Kidney epithelial cell (primary cell): ENCODE measurements around the gene PBRM1. TPM values are rescaled to one million over a fixed set of nuclear protein-coding genes. Genes with fewer than 3 reads are reported as not detected.

Experiments
- DNase-seq: peaks from one replicate; pipeline ENCODE4 v3.0.0-alpha.2; 2010; ENCODE audit warnings: low read depth
- H3K27me3 ChIP-seq: 2 replicates; pipeline ENCODE4 v1.6.0; 2011; ENCODE audit warnings: low read length; ENCODE audit not compliant: control insufficient read depth, insufficient read depth
- H3K36me3 ChIP-seq: 2 replicates; pipeline ENCODE4 v1.5.1; 2011; ENCODE audit warnings: low read length; ENCODE audit not compliant: control insufficient read depth, insufficient read depth
- H3K4me3 ChIP-seq: 2 replicates; pipeline ENCODE4 v1.5.1; 2011; ENCODE audit warnings: low read depth, mild to moderate bottlenecking, control low read depth, low read length
- CTCF ChIP-seq: IDR thresholded peaks from 2 replicates; pipeline ENCODE4 v1.5.1; 2011; ENCODE audit warnings: mild to moderate bottlenecking, moderate library complexity, low read length, control low read depth, inconsistent platforms; ENCODE audit not compliant: insufficient read depth, poor library complexity, severe bottlenecking
- total RNA-seq: library from RNA; depleted of rRNA; stranded (reverse); fragments of >200 nt; gene quantifications from 2 replicates; pipeline ENCODE4 v1.2.3, GENCODE V29; 2015

Gene PBRM1
- total RNA-seq, 1 donor from 2014 or later = 89.5 TPM

DNA sequence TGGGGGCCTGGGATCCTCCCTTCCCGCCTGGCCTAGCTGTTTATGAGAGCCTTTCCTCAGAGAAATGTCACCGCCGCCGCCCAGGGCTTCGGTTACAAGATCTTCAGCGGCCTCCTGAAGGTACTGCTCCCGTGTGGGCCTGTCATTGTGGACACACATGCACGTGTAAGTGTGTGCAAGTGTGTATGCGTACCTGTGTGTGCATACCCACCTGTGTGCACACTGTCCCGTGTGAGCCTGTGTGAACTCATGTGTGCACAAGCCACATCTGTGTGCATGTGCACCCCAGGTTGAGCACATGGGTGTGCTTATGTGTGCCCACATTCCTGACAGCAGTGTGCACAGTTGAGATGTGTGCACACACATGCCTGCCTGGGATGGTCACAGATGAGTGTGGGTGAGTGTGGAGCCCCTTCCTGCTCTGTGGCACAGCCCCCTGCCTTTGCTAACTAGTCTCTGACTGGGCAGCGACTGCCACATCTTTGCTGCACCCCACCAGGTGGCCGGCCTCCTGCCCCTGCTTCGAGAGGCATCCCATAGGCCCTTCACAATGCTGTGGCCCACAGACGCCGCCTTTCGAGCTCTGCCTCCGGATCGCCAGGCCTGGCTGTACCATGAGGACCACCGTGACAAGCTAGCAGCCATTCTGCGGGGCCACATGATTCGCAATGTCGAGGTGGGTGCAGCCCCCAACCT lies 166.1 kb downstream of the PBRM1 start:
- Histone ChIP-seq H3K4me3 (no peak overlapping the region), H3K36me3 (peaks cover 3% of the 10 kb centered on the region), H3K27me3 (peaks cover 6% of the 10 kb centered on the region)
- TF ChIP-seq CTCF = no peak
- no peak for DNase-seq

GRCh38 chr3:52518723-52519444 lies 166.8 kb downstream of the PBRM1 start:
- TF ChIP-seq CTCF = no peak
- Histone ChIP-seq H3K36me3 (no peaks in the 10 kb centered on the region), H3K27me3 (peaks cover 6% of the 10 kb centered on the region), H3K4me3 (no peak overlapping the region)
- no peak for DNase-seq

GRCh38 chr3:52517796-52518722 lies 167.7 kb downstream of the PBRM1 start:
- H3K36me3 ChIP-seq = no peaks in the 10 kb centered on the region

DNA sequence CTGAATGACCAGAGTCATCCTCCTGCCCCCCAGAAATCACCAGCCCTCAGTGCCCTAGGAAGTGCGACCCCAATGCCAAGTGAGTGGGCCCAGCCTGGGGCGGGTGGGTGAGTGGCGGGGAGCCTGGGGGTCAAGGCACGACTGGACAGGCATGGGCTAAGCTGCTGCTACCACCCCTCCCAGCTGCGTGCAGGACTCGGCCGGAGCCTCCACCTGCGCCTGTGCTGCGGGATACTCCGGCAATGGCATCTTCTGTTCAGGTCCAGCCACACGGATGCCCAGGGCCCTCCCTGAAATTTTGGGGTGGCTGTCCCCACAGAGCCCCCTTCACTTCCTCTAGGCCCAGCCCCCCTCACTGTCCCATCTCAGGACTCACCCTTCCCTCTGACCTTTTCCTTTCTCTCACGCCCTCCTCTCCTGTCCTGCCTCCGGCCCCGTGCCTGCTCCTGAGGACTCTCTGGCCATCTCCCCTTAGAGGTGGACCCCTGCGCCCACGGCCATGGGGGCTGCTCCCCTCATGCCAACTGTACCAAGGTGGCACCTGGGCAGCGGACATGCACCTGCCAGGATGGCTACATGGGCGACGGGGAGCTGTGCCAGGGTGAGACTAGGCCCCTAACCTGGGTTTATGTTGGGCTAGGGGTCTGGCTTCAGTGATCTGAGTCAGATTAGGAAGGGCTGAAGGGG lies 169.1 kb downstream of the PBRM1 start:
- no peaks in the 10 kb centered on the region for H3K36me3 ChIP-seq
- no peak overlapping the region for H3K4me3 ChIP-seq
- no peak for TF ChIP-seq CTCF
- no peak for DNase-seq
- peaks cover 15% of the 10 kb centered on the region for H3K27me3 ChIP-seq

More at GRCh38 chr3:52517796-52518722, 167.7 kb downstream of the PBRM1 start:
- H3K27me3 ChIP-seq = peaks cover 9% of the 10 kb centered on the region
- no peak for DNase-seq
- no peak for TF ChIP-seq CTCF
- H3K4me3 ChIP-seq = no peak overlapping the region

DNA sequence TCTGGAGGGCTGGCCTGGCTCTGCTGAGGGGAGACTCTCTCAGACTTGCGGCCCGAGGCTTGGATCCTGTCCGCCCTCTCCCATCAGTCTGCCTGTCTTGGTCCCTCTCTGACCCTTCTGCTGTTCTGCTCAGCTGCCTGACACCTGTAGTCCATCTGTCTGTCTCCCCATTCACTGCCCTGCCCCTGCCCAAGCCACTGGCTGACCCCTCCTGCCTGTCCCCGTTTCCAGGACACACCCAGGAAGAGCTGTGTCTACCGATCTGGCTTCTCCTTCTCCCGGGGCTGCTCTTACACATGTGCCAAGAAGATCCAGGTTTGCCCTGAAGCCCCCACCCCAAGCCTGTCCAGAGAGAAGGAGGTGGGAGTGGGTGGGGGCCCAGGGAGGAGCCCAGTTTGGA lies 170.5 kb downstream of the PBRM1 start:
- TF ChIP-seq CTCF = no peak

More for the DNA sequence above, 170.5 kb downstream of the PBRM1 start:
- H3K4me3 ChIP-seq = no peak overlapping the region
- DNase-seq = no peak
- peaks cover 16% of the 10 kb centered on the region for H3K27me3 ChIP-seq
- no peaks in the 10 kb centered on the region for H3K36me3 ChIP-seq
